Testis (tissue), 2 donors: ENCODE results near the gene ANKRD17.

ENCODE experiments used
- CTCF ChIP-seq, 3 experiments: fragments of 450-650 bp in 2 of 3; fragments of 200-600 bp in 1 of 3; sonication (generic) in 1 of 3; IDR thresholded peaks; one replicate each; pipeline ENCODE4 v1.5.1; 2016 to 2019; ENCODE audit warnings: antibody characterized with exemption in 3 of 3, mild to moderate bottlenecking in 2 of 3, moderate library complexity in 1 of 3
- POLR2A ChIP-seq: fragments of 450-650 bp; IDR thresholded peaks from one replicate; pipeline ENCODE4 v1.6.1; 2017; ENCODE audit warnings: antibody characterized with exemption, mild to moderate bottlenecking, moderate library complexity

GRCh38 chr4:73236151-73236550 lies 22.4 kb downstream of the ANKRD17 start:
- no peak for TF ChIP-seq CTCF (IDR thresholded peaks at IDR 0.05)
- no peak for TF ChIP-seq POLR2A
